IMR-90 (cell line): ENCODE measurements around the gene UPK2. TPM values are rescaled to one million over a fixed set of nuclear protein-coding genes. Genes with fewer than 3 reads are reported as not detected.

Source experiments
- ATAC-seq: fragments of 200-7000 bp; cut with Tn5 transposase; 2 replicates; pipeline ENCODE4 v1.9.1; 2020; ENCODE audit warnings: low read depth, mild to moderate bottlenecking, moderate library complexity
- BruUV-seq: library from RNA; stranded (reverse); fragments of 400-500 nt; replicated peaks from 2 replicates; lab custom pipeline; 2021; lab: Mats Ljungman, UMichigan
- CTCF ChIA-PET: fragments of 300-600 bp; formaldehyde crosslinking; extraction: SDS; loops from one replicate; lab custom pipeline; 2021; ENCODE audit warnings: antibody characterized with exemption; lab: Yijun Ruan, JAX
- POLR2A ChIA-PET: fragments of 300-600 bp; sonication (Branson Sonifier 250); formaldehyde crosslinking; loops from one replicate; lab custom pipeline; 2022; ENCODE audit warnings: antibody characterized with exemption; ENCODE audit not compliant: unreplicated experiment; lab: Charles Lee
- DNase-seq: peaks from one replicate; pipeline ENCODE4 v3.0.0; 2013
- H2AFZ ChIP-seq: replicated peaks from 2 replicates; pipeline ENCODE3; 2013; ENCODE audit warnings: low read length, mild to moderate bottlenecking; ENCODE audit not compliant: poor library complexity
- H2AK5ac ChIP-seq: 2 replicates; pipeline ENCODE4 v1.6.1; 2013; ENCODE audit warnings: low read depth, low read length, inconsistent platforms
- H2AK9ac ChIP-seq: replicated peaks from 2 replicates; pipeline ENCODE3; 2013; ENCODE audit warnings: mild to moderate bottlenecking, low read depth, low read length, moderate library complexity; ENCODE audit not compliant: poor library complexity
- H2BK120ac ChIP-seq: 2 replicates; pipeline ENCODE4 v1.6.1; 2013; ENCODE audit warnings: low read depth, low read length, inconsistent platforms
- H2BK15ac ChIP-seq: 3 replicates; pipeline ENCODE4 v1.6.1; 2013; ENCODE audit warnings: low read depth, low read length, inconsistent platforms
- H2BK20ac ChIP-seq: 2 replicates; pipeline ENCODE4 v1.6.1; 2013; ENCODE audit warnings: low read depth, mild to moderate bottlenecking, inconsistent platforms, low read length, moderate library complexity
- H2BK5ac ChIP-seq: 2 replicates; pipeline ENCODE4 v1.6.1; 2013; ENCODE audit warnings: mild to moderate bottlenecking, low read depth, low read length, inconsistent platforms; ENCODE audit not compliant: poor library complexity, severe bottlenecking
- H3K14ac ChIP-seq: replicated peaks from 2 replicates; pipeline ENCODE4 v1.6.1; 2013; ENCODE audit warnings: low read depth, low read length, inconsistent platforms
- H3K18ac ChIP-seq: 2 replicates; pipeline ENCODE4 v1.6.1; 2013; ENCODE audit warnings: low read depth, low read length, control low read depth
- H3K23ac ChIP-seq: 2 replicates; pipeline ENCODE4 v1.6.1; 2013; ENCODE audit warnings: low read depth, low read length, inconsistent platforms
- H3K27ac ChIP-seq: 2 replicates; pipeline ENCODE4 v1.5.1; 2013; ENCODE audit warnings: mild to moderate bottlenecking, control low read depth, low read length; ENCODE audit not compliant: insufficient read depth
- H3K27me3 ChIP-seq: 2 replicates; pipeline ENCODE4 v1.6.1; 2013; ENCODE audit warnings: low read length; ENCODE audit not compliant: control insufficient read depth, insufficient read depth
- H3K36me3 ChIP-seq: 2 replicates; pipeline ENCODE4 v1.6.1; 2013; ENCODE audit warnings: low read length, mixed read lengths; ENCODE audit not compliant: control insufficient read depth, insufficient read depth
- H3K4ac ChIP-seq: 2 replicates; pipeline ENCODE4 v1.6.1; 2013; ENCODE audit warnings: low read depth, low read length, inconsistent platforms
- H3K4me1 ChIP-seq: 2 replicates; pipeline ENCODE4 v1.6.1; 2013; ENCODE audit warnings: low read length, mixed read lengths; ENCODE audit not compliant: control insufficient read depth, insufficient read depth
- H3K4me2 ChIP-seq: 2 replicates; pipeline ENCODE4 v1.6.1; 2013; ENCODE audit warnings: low read depth, mild to moderate bottlenecking, control low read depth, low read length, moderate library complexity
- H3K4me3 ChIP-seq: 2 replicates; pipeline ENCODE4 v1.5.1; 2013; ENCODE audit warnings: low read depth, mild to moderate bottlenecking, control low read depth, low read length, moderate library complexity; ENCODE audit not compliant: insufficient read depth
- H3K56ac ChIP-seq: 2 replicates; pipeline ENCODE4 v1.6.1; 2013; ENCODE audit warnings: low read length, inconsistent platforms; ENCODE audit not compliant: insufficient read depth; ENCODE audit errors: extremely low read depth
- H3K79me1 ChIP-seq, 2 experiments: 2 replicates each; pipeline ENCODE4 v1.6.1; 2013; ENCODE audit warnings: low read length in 2 of 2, inconsistent platforms in 1 of 2, low read depth in 1 of 2
- H3K9ac ChIP-seq: 2 replicates; pipeline ENCODE4 v1.6.1; 2013; ENCODE audit warnings: low read depth, low read length, control low read depth
- H3K9me1 ChIP-seq: 2 replicates; pipeline ENCODE4 v1.6.1; 2013; ENCODE audit warnings: low read length, inconsistent platforms; ENCODE audit not compliant: insufficient read depth
- H3K9me3 ChIP-seq: 2 replicates; pipeline ENCODE4 v1.6.1; 2013; ENCODE audit warnings: low read length; ENCODE audit not compliant: control insufficient read depth, insufficient read depth
- H4K20me1 ChIP-seq: 2 replicates; pipeline ENCODE4 v1.6.1; 2013; ENCODE audit warnings: low read length, inconsistent platforms; ENCODE audit not compliant: insufficient read depth
- H4K5ac ChIP-seq: 2 replicates; pipeline ENCODE4 v1.6.1; 2013; ENCODE audit warnings: mild to moderate bottlenecking, low read depth, low read length, control low read depth
- H4K8ac ChIP-seq, 2 experiments: 2 replicates each; pipeline ENCODE4 v1.6.1; 2013; ENCODE audit warnings: low read depth in 2 of 2, low read length in 2 of 2, control low read depth in 1 of 2, inconsistent platforms in 1 of 2
- H4K91ac ChIP-seq: 2 replicates; pipeline ENCODE4 v1.6.1; 2013; ENCODE audit warnings: low read depth, low read length, inconsistent platforms; ENCODE audit not compliant: insufficient read depth
- ELK1 ChIP-seq: fragments of 150-350 bp; IDR thresholded peaks from 2 replicates; pipeline ENCODE4 v1.6.1; 2016; ENCODE audit warnings: low read depth, mild to moderate bottlenecking, low read length, moderate library complexity, borderline replicate concordance
- SMC3 ChIP-seq: fragments of 150-350 bp; IDR thresholded peaks from 2 replicates; pipeline ENCODE4 v1.6.1; 2016; ENCODE audit warnings: low read depth, mild to moderate bottlenecking, antibody characterized with exemption, low read length, moderate library complexity
- WGBS, 2 experiments: methylation state at CpG; one replicate each; pipeline versions ENCODE4 v1.1.5 to v1.1.7; 2013; ENCODE audit warnings: missing lambda C conversion rate in 2 of 2; ENCODE audit not compliant: insufficient read length in 1 of 2; ENCODE audit errors: extremely low coverage in 2 of 2; 5-methylcytosine and 5-hydroxymethylcytosine counted together
- dilution Hi-C: fragments of 300-500 bp; cut with HindIII; formaldehyde crosslinking; loops from one replicate; pipeline ENCODE4 v1.14.3; 2018; ENCODE audit warnings: low sequenced_read_pairs; ENCODE audit not compliant: unreplicated experiment
- in situ Hi-C: fragments of 300-500 bp; cut with MboI; formaldehyde crosslinking; loops from 3 replicates; pipeline ENCODE4 v1.14.3; 2019; ENCODE audit warnings: low sequenced_read_pairs, inconsistent platforms, mixed read lengths
- intact Hi-C: fragments of 100-400 bp; cut with micrococcal nuclease; formaldehyde crosslinking; loops from 2 replicates; pipeline ENCODE4 v1.10.0; 2022
- polyA plus RNA-seq, 3 experiments: library from polyadenylated mRNA; depleted of rRNA; stranded (reverse); fragments of >200 nt; gene quantifications; 2 replicates each; pipeline ENCODE4 v1.2.3, GENCODE V29; 2012; ENCODE audit warnings: low replicate concordance in 1 of 3
- total RNA-seq: library from RNA; depleted of rRNA; stranded (reverse); fragments of >200 nt; gene quantifications from 2 replicates; pipeline ENCODE4 v1.2.3, GENCODE V29; 2012
- TF ChIP-seq, protein P1 (sequence below): fragments of 150-350 bp; IDR thresholded peaks from 2 replicates; pipeline ENCODE4 v1.6.1; 2017; ENCODE audit warnings: mild to moderate bottlenecking, antibody characterized with exemption, low read length, low read depth

The UPK2 gene
- total and polyA plus RNA-seq, 2 of the 4 experiments (the other 2 are of a cell fraction): 0.26 TPM; not detected in 1

DNA sequence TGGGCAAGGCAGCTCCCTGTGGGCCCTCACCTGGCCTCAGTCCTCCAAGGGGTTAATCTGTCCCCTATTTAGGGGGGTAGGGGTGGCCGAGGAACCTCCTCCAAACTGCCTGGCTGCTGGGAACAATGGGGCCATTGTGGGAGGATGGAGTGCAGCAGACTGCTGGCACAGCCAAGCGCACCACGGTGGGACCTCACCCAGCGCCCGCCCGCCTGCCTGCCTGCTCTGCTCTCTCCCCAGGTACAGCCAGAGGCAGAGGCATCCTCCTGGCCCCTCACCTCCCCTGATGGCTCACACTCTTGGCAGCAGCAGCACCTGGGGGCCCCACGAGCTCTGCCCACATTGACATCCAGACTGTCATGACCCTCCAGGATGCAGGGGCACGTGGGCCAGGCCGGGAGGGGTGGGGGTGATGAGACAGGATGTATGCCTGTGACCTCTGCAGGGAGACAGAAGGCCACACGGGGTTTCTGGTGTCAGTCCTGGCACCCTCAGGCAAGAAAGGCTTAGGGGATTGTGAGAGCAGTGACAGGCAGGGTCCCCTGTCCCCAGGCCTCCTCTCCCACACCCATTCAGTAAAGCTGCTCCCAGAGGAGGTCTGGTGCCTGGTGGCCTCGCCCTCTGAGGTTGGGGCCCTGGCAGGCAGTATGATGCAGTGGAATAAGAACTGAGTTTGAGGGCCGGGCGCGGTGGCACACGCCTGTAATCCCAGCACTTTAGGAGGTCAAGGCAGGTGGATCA lies 41.8 kb upstream of the UPK2 start:
- H3K9me3 ChIP-seq: no peaks in the 10 kb centered on the region
- no peak overlapping the region for H3K56ac ChIP-seq
- peak overlapping the region; percentile 27 to 67; a peak in 3 of 4 replicates for H4K8ac ChIP-seq
- CTCF ChIA-PET: no interaction called here
- POLR2A ChIA-PET: interaction anchor here (1.2 kb wide), 1 partner anchor 11 kb away, joined by 3 read pairs; the partner anchor contains the start of gene BCL9L
- H2BK20ac ChIP-seq: peak overlapping the region; percentile 28; the same call in 1 of the 2 replicates
- in situ Hi-C loops: no loop called here
- peaks cover 10% of the 10 kb centered on the region; the same call in 1 of the 2 replicates for H3K9me1 ChIP-seq
- H3K4me3 ChIP-seq: no peak overlapping the region
- no peaks in the 10 kb centered on the region for H3K27me3 ChIP-seq
- no peak overlapping the region for H3K4me2 ChIP-seq
- peaks cover 31% of the 10 kb centered on the region for H4K20me1 ChIP-seq
- peak overlapping the region; percentile 80 for H2BK5ac ChIP-seq
- peak overlapping the region; percentile 37; the same call in 1 of the 2 replicates for H3K23ac ChIP-seq
- peak overlapping the region; percentile 84 for H2AK9ac ChIP-seq
- H3K18ac ChIP-seq: no peak overlapping the region
- H3K4me1 ChIP-seq: peaks cover 70% of the 10 kb centered on the region
- no peaks in the 10 kb centered on the region for H3K36me3 ChIP-seq
- H4K91ac ChIP-seq: peak overlapping the region; percentile 86; the same call in 1 of the 2 replicates
- peak overlapping the region; percentile 96 for H3K27ac ChIP-seq
- H2BK120ac ChIP-seq: peak overlapping the region; percentile 94; the same call in 1 of the 2 replicates
- no peak for TF ChIP-seq SMC3
- no peak for TF ChIP-seq ELK1
- TF ChIP-seq, protein P1, sequence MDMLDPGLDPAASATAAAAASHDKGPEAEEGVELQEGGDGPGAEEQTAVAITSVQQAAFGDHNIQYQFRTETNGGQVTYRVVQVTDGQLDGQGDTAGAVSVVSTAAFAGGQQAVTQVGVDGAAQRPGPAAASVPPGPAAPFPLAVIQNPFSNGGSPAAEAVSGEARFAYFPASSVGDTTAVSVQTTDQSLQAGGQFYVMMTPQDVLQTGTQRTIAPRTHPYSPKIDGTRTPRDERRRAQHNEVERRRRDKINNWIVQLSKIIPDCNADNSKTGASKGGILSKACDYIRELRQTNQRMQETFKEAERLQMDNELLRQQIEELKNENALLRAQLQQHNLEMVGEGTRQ: peak; percentile 44
- dilution Hi-C loops: no loop called here
- peak overlapping the region; percentile 87 for H3K14ac ChIP-seq
- no peak overlapping the region for H4K5ac ChIP-seq
- peak overlapping the region; percentile 87 for H3K4ac ChIP-seq
- 0 out of 2 replicates have a peak overlapping the region, but pooled peaks have one; percentile 6 for H3K9ac ChIP-seq
- no peak for DNase-seq
- no TSS peak for BruUV-seq
- intact Hi-C loops: no loop called here
- ATAC-seq: no peak
- peak overlapping the region; percentile 56 for H2AFZ ChIP-seq
- WGBS, 2 experiments: 40% methylated on average over 1 of the region's 15 CpGs; no CpG with 5 or more reads in 1 of the 2 experiments
- H2AK5ac ChIP-seq: peak overlapping the region; percentile 92
- peaks cover 9 to 73% of the 10 kb centered on the region in 2 experiments; a peak in 3 of 4 replicates for H3K79me1 ChIP-seq
- no peak overlapping the region; the same call in 2 of the 3 replicates for H2BK15ac ChIP-seq
